Astrocyte (in vitro differentiated cells and primary cell): Measurements from ENCODE around the gene TGM5. TPM values are rescaled to one million over a fixed set of nuclear protein-coding genes. Genes with fewer than 3 reads are reported as not detected.

Experiments used
- DNase-seq: peaks from one replicate; pipeline ENCODE4 v3.0.0-alpha.2; 2010; ENCODE audit warnings: low read depth
- FAIRE-seq: peaks from 2 replicates; lab custom pipeline; 2011; peaks lifted over from hg19 to GRCh38; lab: Jason Lieb, UNC
- H2AFZ ChIP-seq: 2 replicates; pipeline ENCODE4 v1.6.0; 2012; ENCODE audit warnings: low read depth, low read length, inconsistent platforms
- H3K27ac ChIP-seq: 2 replicates; pipeline ENCODE4 v1.5.1; 2011; ENCODE audit warnings: low read depth, low read length, inconsistent platforms
- H3K27me3 ChIP-seq: 2 replicates; pipeline ENCODE4 v1.6.0; 2011; ENCODE audit warnings: low read length, inconsistent platforms; ENCODE audit not compliant: insufficient read depth
- H3K36me3 ChIP-seq: 2 replicates; pipeline ENCODE4 v1.5.1; 2011; ENCODE audit warnings: low read length, inconsistent platforms; ENCODE audit not compliant: insufficient read depth
- H3K4me1 ChIP-seq: 2 replicates; pipeline ENCODE4 v1.5.1; 2011; ENCODE audit warnings: low read length, inconsistent platforms; ENCODE audit not compliant: insufficient read depth
- H3K4me2 ChIP-seq: 2 replicates; pipeline ENCODE4 v1.6.0; 2012; ENCODE audit warnings: low read length, inconsistent platforms
- H3K4me3 ChIP-seq: 2 replicates; pipeline ENCODE4 v1.5.1; 2011; ENCODE audit warnings: low read depth, mild to moderate bottlenecking, low read length, inconsistent platforms; ENCODE audit not compliant: insufficient read depth
- H3K79me2 ChIP-seq: 2 replicates; pipeline ENCODE4 v1.6.0; 2012; ENCODE audit warnings: mild to moderate bottlenecking, low read length, inconsistent platforms; ENCODE audit not compliant: insufficient read depth
- H3K9ac ChIP-seq: 2 replicates; pipeline ENCODE4 v1.6.0; 2012; ENCODE audit warnings: mild to moderate bottlenecking, low read length, inconsistent platforms
- H3K9me3 ChIP-seq: 2 replicates; pipeline ENCODE4 v1.5.1; 2012; ENCODE audit warnings: low read depth, mild to moderate bottlenecking, low read length, inconsistent platforms; ENCODE audit not compliant: insufficient read depth
- H4K20me1 ChIP-seq: 2 replicates; pipeline ENCODE4 v1.6.0; 2012; ENCODE audit warnings: low read length, inconsistent platforms; ENCODE audit not compliant: insufficient read depth
- H3K27ac Mint-ChIP-seq: one replicate; pipeline ENCODE4 v1.8.0; 2021; ENCODE audit warnings: mild to moderate bottlenecking, mixed read lengths; ENCODE audit not compliant: unreplicated experiment
- H3K27me3 Mint-ChIP-seq: one replicate; pipeline ENCODE4 v1.8.0; 2021; ENCODE audit warnings: low read depth, mixed read lengths; ENCODE audit not compliant: unreplicated experiment
- H3K36me3 Mint-ChIP-seq: one replicate; pipeline ENCODE4 v1.8.0; 2021; ENCODE audit warnings: low read depth, mixed read lengths; ENCODE audit not compliant: unreplicated experiment
- H3K4me1 Mint-ChIP-seq: one replicate; pipeline ENCODE4 v1.8.0; 2021; ENCODE audit warnings: low read depth, mixed read lengths; ENCODE audit not compliant: unreplicated experiment
- H3K4me3 Mint-ChIP-seq: one replicate; pipeline ENCODE4 v1.8.0; 2021; ENCODE audit warnings: mild to moderate bottlenecking, moderate library complexity, mixed read lengths; ENCODE audit not compliant: unreplicated experiment
- H3K9me3 Mint-ChIP-seq: one replicate; pipeline ENCODE4 v1.8.0; 2021; ENCODE audit warnings: mild to moderate bottlenecking, mixed read lengths; ENCODE audit not compliant: unreplicated experiment
- EZH2 ChIP-seq: IDR thresholded peaks from 2 replicates; pipeline ENCODE4 v1.6.1; 2012; ENCODE audit warnings: mild to moderate bottlenecking, low read length, inconsistent platforms; ENCODE audit not compliant: insufficient read depth
- total RNA-seq: library from RNA; stranded (reverse); gene quantifications from 2 replicates; pipeline ENCODE4 v1.2.1, GENCODE V29; 2021
- TF ChIP-seq, protein P1 (sequence below): IDR thresholded peaks from 2 replicates; pipeline ENCODE4 v1.5.1; 2011; ENCODE audit warnings: low read depth, mild to moderate bottlenecking, inconsistent platforms, low read length, moderate library complexity; ENCODE audit not compliant: insufficient read depth

Gene TGM5
- total RNA-seq, 1 donor from 2014 or later = 0.16 TPM

DNA sequence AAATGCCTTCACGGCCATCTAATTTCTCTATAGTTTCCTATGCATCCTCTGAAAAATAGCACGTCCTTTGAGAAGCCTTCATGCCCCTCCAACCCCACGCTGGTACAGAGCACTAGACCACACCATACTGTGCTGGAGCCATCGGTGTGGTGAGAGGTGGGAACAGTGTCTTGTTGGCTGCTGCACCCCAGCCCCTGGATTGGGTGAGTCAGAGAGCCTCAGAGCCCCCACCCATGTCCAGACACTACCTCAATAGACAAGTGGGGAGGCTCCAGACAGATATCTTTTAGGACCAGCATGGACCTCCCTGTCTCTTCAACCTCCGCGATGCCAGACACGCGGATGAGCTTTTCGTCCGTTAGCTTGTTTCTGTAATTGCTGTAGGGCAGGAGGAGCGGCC is 12.1 kb upstream of the TGM5 start:
- no peak overlapping the region for H2AFZ ChIP-seq
- Mint-ChIP-seq H3K4me3 (no peak overlapping the region), H3K27me3 (peaks cover 36% of the 10 kb centered on the region), H3K27ac (no peak overlapping the region), H3K36me3 (no peaks in the 10 kb centered on the region), H3K4me1 (no peaks in the 10 kb centered on the region), H3K9me3 (no peaks in the 10 kb centered on the region)
- H3K4me3 ChIP-seq = no peak overlapping the region
- H4K20me1 ChIP-seq = no peaks in the 10 kb centered on the region
- no peak overlapping the region for H3K4me2 ChIP-seq
- no peaks in the 10 kb centered on the region for H3K36me3 ChIP-seq
- H3K4me1 ChIP-seq = no peaks in the 10 kb centered on the region
- no peak overlapping the region for H3K9ac ChIP-seq
- H3K79me2 ChIP-seq = no peaks in the 10 kb centered on the region
- DNase-seq (no peak), FAIRE-seq (no peak)
- peaks cover 25% of the 10 kb centered on the region for H3K27me3 ChIP-seq
- H3K9me3 ChIP-seq = no peaks in the 10 kb centered on the region
- no peak overlapping the region for H3K27ac ChIP-seq
- TF ChIP-seq EZH2 = no peak
- TF ChIP-seq, protein P1, sequence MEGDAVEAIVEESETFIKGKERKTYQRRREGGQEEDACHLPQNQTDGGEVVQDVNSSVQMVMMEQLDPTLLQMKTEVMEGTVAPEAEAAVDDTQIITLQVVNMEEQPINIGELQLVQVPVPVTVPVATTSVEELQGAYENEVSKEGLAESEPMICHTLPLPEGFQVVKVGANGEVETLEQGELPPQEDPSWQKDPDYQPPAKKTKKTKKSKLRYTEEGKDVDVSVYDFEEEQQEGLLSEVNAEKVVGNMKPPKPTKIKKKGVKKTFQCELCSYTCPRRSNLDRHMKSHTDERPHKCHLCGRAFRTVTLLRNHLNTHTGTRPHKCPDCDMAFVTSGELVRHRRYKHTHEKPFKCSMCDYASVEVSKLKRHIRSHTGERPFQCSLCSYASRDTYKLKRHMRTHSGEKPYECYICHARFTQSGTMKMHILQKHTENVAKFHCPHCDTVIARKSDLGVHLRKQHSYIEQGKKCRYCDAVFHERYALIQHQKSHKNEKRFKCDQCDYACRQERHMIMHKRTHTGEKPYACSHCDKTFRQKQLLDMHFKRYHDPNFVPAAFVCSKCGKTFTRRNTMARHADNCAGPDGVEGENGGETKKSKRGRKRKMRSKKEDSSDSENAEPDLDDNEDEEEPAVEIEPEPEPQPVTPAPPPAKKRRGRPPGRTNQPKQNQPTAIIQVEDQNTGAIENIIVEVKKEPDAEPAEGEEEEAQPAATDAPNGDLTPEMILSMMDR = no peak

DNA sequence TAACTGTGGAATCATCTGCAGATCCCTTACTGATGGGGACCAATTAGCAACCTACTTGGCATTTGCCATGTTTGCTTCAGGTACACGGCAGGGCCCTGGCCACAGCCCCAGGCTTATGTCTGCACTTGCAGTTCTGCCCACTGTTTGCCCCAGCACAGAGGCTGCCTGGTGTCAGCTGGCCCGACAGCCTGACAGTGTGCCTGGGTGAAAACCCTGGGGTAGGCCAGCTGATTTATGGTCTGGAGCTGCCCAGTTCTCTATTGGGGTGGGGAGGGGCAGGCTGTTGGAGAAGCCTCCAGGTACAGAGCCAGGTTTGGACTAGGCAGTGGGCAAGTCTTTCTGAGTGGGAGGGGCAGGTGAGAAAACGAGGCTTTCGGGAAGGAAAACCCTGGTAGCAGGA is 11.2 kb upstream of the TGM5 start:
- Mint-ChIP-seq H3K27me3 (peaks cover 36% of the 10 kb centered on the region), H3K4me1 (no peaks in the 10 kb centered on the region), H3K9me3 (no peaks in the 10 kb centered on the region), H3K27ac (no peak overlapping the region), H3K36me3 (no peaks in the 10 kb centered on the region), H3K4me3 (no peak overlapping the region)
- Histone ChIP-seq H4K20me1 (no peaks in the 10 kb centered on the region), H3K27ac (no peak overlapping the region), H3K27me3 (peaks cover 25% of the 10 kb centered on the region), H2AFZ (no peak overlapping the region), H3K9me3 (no peaks in the 10 kb centered on the region), H3K79me2 (no peaks in the 10 kb centered on the region), H3K9ac (no peak overlapping the region), H3K4me3 (no peak overlapping the region), H3K4me1 (no peaks in the 10 kb centered on the region), H3K4me2 (no peak overlapping the region), H3K36me3 (no peaks in the 10 kb centered on the region)
- no peak for DNase-seq
- no peak for TF ChIP-seq EZH2
- TF ChIP-seq, protein P1 = no peak
- FAIRE-seq = no peak

DNA sequence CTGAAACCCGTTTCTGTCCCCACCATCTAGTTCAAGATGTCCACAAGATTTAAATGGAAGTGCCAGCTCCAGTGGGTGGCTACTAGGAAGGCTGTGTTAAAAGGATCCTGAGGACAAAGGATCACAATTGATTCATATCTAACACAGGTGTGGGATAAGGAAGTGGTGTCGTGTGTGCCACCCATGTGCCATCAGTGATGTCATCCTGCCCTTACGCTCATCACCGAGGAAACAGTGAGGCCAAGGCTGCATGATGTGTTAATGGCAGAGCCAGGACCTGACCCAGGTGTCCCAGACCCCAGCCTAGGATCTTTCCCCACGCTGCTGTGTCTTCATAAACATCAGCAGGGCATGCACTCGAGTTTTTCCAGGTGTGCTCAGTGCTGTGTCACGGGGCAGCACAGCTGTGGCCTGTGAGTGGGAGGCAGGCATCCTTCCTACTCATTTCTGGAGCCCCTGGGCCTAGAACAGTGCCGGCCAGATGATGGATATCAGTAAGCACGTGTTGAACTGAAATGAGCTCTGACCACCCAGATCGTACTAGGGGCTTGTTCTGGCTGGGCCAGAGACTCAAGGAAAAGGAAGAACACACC is 10.6 kb upstream of the TGM5 start:
- Histone ChIP-seq H3K4me3 (no peak overlapping the region), H3K36me3 (no peaks in the 10 kb centered on the region), H3K79me2 (no peaks in the 10 kb centered on the region), H4K20me1 (no peaks in the 10 kb centered on the region), H3K9ac (no peak overlapping the region), H3K27ac (no peak overlapping the region), H3K4me2 (no peak overlapping the region), H3K9me3 (no peaks in the 10 kb centered on the region), H3K4me1 (no peaks in the 10 kb centered on the region), H3K27me3 (peaks cover 25% of the 10 kb centered on the region), H2AFZ (no peak overlapping the region)
- peaks cover 2% of the 10 kb centered on the region for H3K9me3 Mint-ChIP-seq
- H3K36me3 Mint-ChIP-seq = no peaks in the 10 kb centered on the region
- DNase-seq = no peak
- TF ChIP-seq, protein P1 = no peak
- no peak for TF ChIP-seq EZH2
- no peaks in the 10 kb centered on the region for H3K4me1 Mint-ChIP-seq
- FAIRE-seq = no peak
- no peak overlapping the region for H3K27ac Mint-ChIP-seq
- peaks cover 36% of the 10 kb centered on the region for H3K27me3 Mint-ChIP-seq
- H3K4me3 Mint-ChIP-seq = no peak overlapping the region
